Stimulated activated CD4-positive, alpha-beta T cell treated with anti-CD3 and anti-CD28 coated beads, Interleukin-12 subunit alpha, Interleukin-12 subunit beta, amount 100 ng/mL, for 24 hours (primary cell): Measurements from ENCODE around the gene AKAP8L.

Experiments used
- DNase-seq, 2 experiments: peaks; one replicate each; pipeline ENCODE4 v3.0.0-alpha.2; 2020; ENCODE audit warnings: low read depth in 2 of 2

AKAP8L gene

GRCh38 chr19:15436012-15436825, 17.4 kb upstream of the AKAP8L start:
- DNase-seq = no peak

GRCh38 chr19:15433519-15434069, 14.8 kb upstream of the AKAP8L start:
- DNase-seq = no peak

- DNase-seq = peak; percentile 86 to 91
These were observed 14.1 kb upstream of the AKAP8L start for GRCh38 chr19:15432629-15433518.

- DNase-seq = no peak
These were observed 13.3 kb upstream of the AKAP8L start for GRCh38 chr19:15432018-15432494.

GRCh38 chr19:15431396-15432017, 12.7 kb upstream of the AKAP8L start:
- DNase-seq = no peak

- DNase-seq = no peak
These were observed 11.8 kb upstream of the AKAP8L start for GRCh38 chr19:15430526-15431120.

GRCh38 chr19:15429825-15430467, 11.2 kb upstream of the AKAP8L start:
- DNase-seq = no peak

- DNase-seq = no peak
These were observed 10.4 kb upstream of the AKAP8L start for GRCh38 chr19:15428956-15429824.

- DNase-seq = no peak
These were observed 9.2 kb upstream of the AKAP8L start for GRCh38 chr19:15427991-15428471.

GRCh38 chr19:15427350-15427700, 8.5 kb upstream of the AKAP8L start:
- no peak for DNase-seq

GRCh38 chr19:15426485-15427349, 7.9 kb upstream of the AKAP8L start:
- DNase-seq = no peak

- DNase-seq = no peak
These were observed 6.6 kb upstream of the AKAP8L start for GRCh38 chr19:15425321-15425950.

GRCh38 chr19:15424692-15425272, 6.0 kb upstream of the AKAP8L start:
- no peak for DNase-seq

GRCh38 chr19:15424121-15424520, 5.3 kb upstream of the AKAP8L start:
- no peak for DNase-seq

- DNase-seq = no peak
These were observed 4.3 kb upstream of the AKAP8L start for GRCh38 chr19:15423130-15423529.

- no peak for DNase-seq
These were observed 3.7 kb upstream of the AKAP8L start for GRCh38 chr19:15422296-15423075.

GRCh38 chr19:15421721-15422260, 3.0 kb upstream of the AKAP8L start:
- DNase-seq = no peak
